Suprapubic skin (tissue), 4 donors: ENCODE measurements around the gene UNC119. TPM values are rescaled to one million over a fixed set of nuclear protein-coding genes. Genes with fewer than 3 reads are reported as not detected.

Experiments used
- DNase-seq, 2 donors: peaks; one replicate each; pipeline ENCODE4 v3.0.0-alpha.2; 2019; ENCODE audit warnings: low spot score in 2 of 2
- H3K27ac ChIP-seq: fragments of 200-600 bp; sonication (generic); one replicate; pipeline ENCODE4 v1.5.1; 2019
- H3K27me3 ChIP-seq: fragments of 200-600 bp; sonication (generic); one replicate; pipeline ENCODE4 v1.5.1; 2019
- H3K36me3 ChIP-seq: fragments of 200-600 bp; sonication (generic); one replicate; pipeline ENCODE4 v1.5.1; 2019
- H3K4me1 ChIP-seq: fragments of 200-600 bp; sonication (generic); one replicate; pipeline ENCODE4 v1.5.1; 2019
- H3K4me3 ChIP-seq: fragments of 200-600 bp; sonication (generic); one replicate; pipeline ENCODE4 v1.5.1; 2019; ENCODE audit warnings: mild to moderate bottlenecking
- H3K9me3 ChIP-seq: fragments of 200-600 bp; sonication (generic); one replicate; pipeline ENCODE4 v1.5.1; 2019
- CTCF ChIP-seq, 2 donors: fragments of 200-600 bp in 1 of 2; fragments of 450-650 bp in 1 of 2; sonication (generic) in 1 of 2; IDR thresholded peaks; one replicate each; pipeline ENCODE4 v1.5.1; 2016 to 2019; ENCODE audit warnings: antibody characterized with exemption in 2 of 2, mild to moderate bottlenecking in 1 of 2, moderate library complexity in 1 of 2
- EP300 ChIP-seq: sonication (generic); formaldehyde crosslinking; IDR thresholded peaks from one replicate; pipeline ENCODE4 v1.6.1; 2017; ENCODE audit warnings: antibody characterized with exemption
- POLR2A ChIP-seq, 2 donors: fragments of 450-650 bp; IDR thresholded peaks; one replicate each; pipeline ENCODE4 v1.6.1; 2017; ENCODE audit warnings: antibody characterized with exemption in 2 of 2, mild to moderate bottlenecking in 2 of 2, moderate library complexity in 2 of 2
- POLR2AphosphoS5 ChIP-seq, 3 donors: sonication (generic); formaldehyde crosslinking; IDR thresholded peaks; one replicate each; pipeline ENCODE4 v1.6.1; 2017; ENCODE audit warnings: antibody characterized with exemption in 3 of 3
- WGBS: methylation state at CpG from one replicate; pipeline ENCODE4 v1.1.5; 2018; 5-methylcytosine and 5-hydroxymethylcytosine counted together
- total RNA-seq, 4 donors: library from RNA; depleted of rRNA; stranded (reverse); fragments of >200 nt; gene quantifications; one replicate each; pipeline ENCODE4 v1.1.0, GENCODE V29; 2016

The UNC119 gene
- total RNA-seq, 4 donors from 2014 or later: 29.0 to 36.2 (median 32.6) TPM

- DNase-seq: peak; percentile 98 to 99
- Histone ChIP-seq H3K27ac (peak within 1 kb of the TSS; percentile 47), H3K4me3 (peak within 1 kb of the TSS; percentile 97), H3K36me3 (no peaks in the 10 kb centered on the region), H3K4me1 (peaks cover 26% of the 10 kb centered on the region), H3K9me3 (no peaks in the 10 kb centered on the region), H3K27me3 (no peaks in the 10 kb centered on the region)
- WGBS: 1% methylated on average over 13 of the region's 49 CpGs
- TF ChIP-seq POLR2AphosphoS5 (IDR thresholded peaks at IDR 0.05) (peak in 2 of 3 donors; percentile 20 to 34), EP300 (no peak), POLR2A (IDR thresholded peaks at IDR 0.05) (peak in 1 of 2 donors; percentile 58)
Measured at GRCh38 chr17:28571361-28572122, 19.1 kb upstream of the UNC119 start, which contains the start of gene PIGS. Gene PIGS (minus strand): TSS chr17:28571524. CDS start chr17:28571496, 28 bp downstream.

GRCh38 chr17:28570716-28571360, 18.4 kb upstream of the UNC119 start:
- DNase-seq: no peak
- H3K36me3 ChIP-seq: no peaks in the 10 kb centered on the region
- peaks cover 23% of the 10 kb centered on the region for H3K4me1 ChIP-seq
- H3K27me3 ChIP-seq: no peaks in the 10 kb centered on the region
- peak overlapping the region; percentile 97 for H3K4me3 ChIP-seq
- no peak for TF ChIP-seq CTCF (IDR thresholded peaks at IDR 0.05)
- peak overlapping the region; percentile 47 for H3K27ac ChIP-seq
- WGBS: 1% methylated on average over 33 of the region's 39 CpGs
- H3K9me3 ChIP-seq: no peaks in the 10 kb centered on the region

GRCh38 chr17:28569446-28569845, 17.0 kb upstream of the UNC119 start:
- peaks cover 23% of the 10 kb centered on the region for H3K4me1 ChIP-seq
- H3K36me3 ChIP-seq: no peaks in the 10 kb centered on the region
- WGBS: 96% methylated on average over 1 of the region's 1 CpG
- no peak for TF ChIP-seq POLR2A (IDR thresholded peaks at IDR 0.05)
- no peak for TF ChIP-seq CTCF (IDR thresholded peaks at IDR 0.05)
- no peak for TF ChIP-seq POLR2AphosphoS5 (IDR thresholded peaks at IDR 0.05)
- no peak for TF ChIP-seq EP300
- H3K4me3 ChIP-seq: no peak overlapping the region
- no peak for DNase-seq
- no peak overlapping the region for H3K27ac ChIP-seq
- H3K9me3 ChIP-seq: no peaks in the 10 kb centered on the region
- no peaks in the 10 kb centered on the region for H3K27me3 ChIP-seq

GRCh38 chr17:28567604-28568003, 15.2 kb upstream of the UNC119 start:
- no peak overlapping the region for H3K4me3 ChIP-seq
- H3K4me1 ChIP-seq: peaks cover 21% of the 10 kb centered on the region
- WGBS: 85% methylated on average over 3 of the region's 3 CpGs
- H3K36me3 ChIP-seq: peaks cover 17% of the 10 kb centered on the region
- no peaks in the 10 kb centered on the region for H3K9me3 ChIP-seq
- no peak overlapping the region for H3K27ac ChIP-seq
- no peaks in the 10 kb centered on the region for H3K27me3 ChIP-seq
- TF ChIP-seq CTCF (IDR thresholded peaks at IDR 0.05) (no peak), EP300 (no peak), POLR2A (IDR thresholded peaks at IDR 0.05) (no peak), POLR2AphosphoS5 (IDR thresholded peaks at IDR 0.05) (no peak)
- no peak for DNase-seq

- Histone ChIP-seq H3K4me1 (no peaks in the 10 kb centered on the region), H3K27me3 (no peaks in the 10 kb centered on the region), H3K4me3 (no peak overlapping the region), H3K36me3 (peaks cover 54% of the 10 kb centered on the region), H3K27ac (no peak overlapping the region), H3K9me3 (no peaks in the 10 kb centered on the region)
- 93% methylated on average over 3 of the region's 3 CpGs for WGBS
- DNase-seq: no peak
- no peak for TF ChIP-seq POLR2A (IDR thresholded peaks at IDR 0.05)
- no peak for TF ChIP-seq POLR2AphosphoS5 (IDR thresholded peaks at IDR 0.05)
- no peak for TF ChIP-seq EP300
- TF ChIP-seq CTCF (IDR thresholded peaks at IDR 0.05): no peak
Measured at GRCh38 chr17:28563475-28563874, 11.1 kb upstream of the UNC119 start.
